Mesothelial cell of epicardium (in vitro differentiated cells): ENCODE data around the gene OR52N4. TPM values are rescaled to one million over a fixed set of nuclear protein-coding genes. Genes with fewer than 3 reads are reported as not detected.

Experiments
- DNase-seq, 2 experiments: peaks; one replicate each; pipeline ENCODE4 v3.0.0; 2021; ENCODE audit warnings: low spot score in 2 of 2; ENCODE audit not compliant: unreplicated experiment in 2 of 2
- H3K27ac Mint-ChIP-seq: 2 replicates; pipeline ENCODE4 v1.8.0; 2021; ENCODE audit warnings: mixed read lengths
- H3K27me3 Mint-ChIP-seq: 2 replicates; pipeline ENCODE4 v1.8.0; 2021; ENCODE audit warnings: low read depth, mixed read lengths
- H3K36me3 Mint-ChIP-seq: 2 replicates; pipeline ENCODE4 v1.8.0; 2021; ENCODE audit warnings: mixed read lengths
- H3K4me1 Mint-ChIP-seq: 2 replicates; pipeline ENCODE4 v1.8.0; 2021; ENCODE audit warnings: mixed read lengths
- H3K4me3 Mint-ChIP-seq: 2 replicates; pipeline ENCODE4 v1.8.0; 2021; ENCODE audit warnings: mild to moderate bottlenecking, moderate library complexity, mixed read lengths
- H3K9me3 Mint-ChIP-seq: 2 replicates; pipeline ENCODE4 v1.8.0; 2021; ENCODE audit warnings: mixed read lengths
- CTCF ChIP-seq: fragments of 200-600 bp; sonication (generic); IDR thresholded peaks from one replicate; pipeline ENCODE4 v1.5.0; 2021; ENCODE audit warnings: antibody characterized with exemption; ENCODE audit not compliant: unreplicated experiment
- total RNA-seq: library from RNA; stranded (reverse); gene quantifications from 3 replicates; pipeline ENCODE4 v1.2.1, GENCODE V29; 2021

Gene OR52N4
- total RNA-seq, 1 donor from 2014 or later, result not detected

DNA sequence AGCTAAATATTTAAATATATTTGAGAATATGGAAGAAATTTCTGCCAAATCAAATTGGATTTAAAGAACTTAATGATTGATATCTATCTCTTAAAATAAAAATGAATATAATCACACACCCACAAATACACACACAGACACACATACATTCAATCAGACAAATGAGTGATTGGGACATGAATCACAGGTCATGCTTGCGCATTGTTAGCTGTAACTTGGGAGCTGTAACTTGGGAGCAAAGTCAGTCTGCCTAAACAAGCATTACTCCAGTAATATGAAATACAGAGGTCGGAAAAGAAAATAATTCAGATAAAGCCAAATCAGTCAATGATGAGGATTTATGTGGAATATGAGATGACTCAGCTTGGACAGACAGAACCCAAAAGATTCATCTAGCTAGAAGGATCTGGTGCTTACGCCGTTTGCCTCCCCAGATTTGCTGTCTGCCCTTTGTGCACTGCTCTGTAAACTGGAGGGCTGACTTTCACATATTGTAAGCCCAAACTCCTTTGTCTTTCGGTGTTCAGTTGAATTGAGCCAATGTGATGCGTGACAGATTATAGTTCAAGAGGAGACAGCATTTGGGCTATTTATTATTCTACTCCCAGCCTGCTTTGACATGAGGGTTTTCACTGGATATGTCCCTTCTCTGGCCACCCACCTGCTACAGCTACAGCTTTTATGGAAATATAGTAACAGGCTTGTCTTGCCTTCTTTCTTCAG lies 16.2 kb upstream of the OR52N4 start:
- peaks cover 12% of the 10 kb centered on the region for H3K9me3 Mint-ChIP-seq
- H3K27ac Mint-ChIP-seq, result no peak overlapping the region
- peaks cover 5% of the 10 kb centered on the region for H3K27me3 Mint-ChIP-seq
- H3K36me3 Mint-ChIP-seq, result no peaks in the 10 kb centered on the region
- no peak for TF ChIP-seq CTCF
- no peak overlapping the region for H3K4me3 Mint-ChIP-seq
- peaks cover 5% of the 10 kb centered on the region for H3K4me1 Mint-ChIP-seq
- DNase-seq, result no peak

DNA sequence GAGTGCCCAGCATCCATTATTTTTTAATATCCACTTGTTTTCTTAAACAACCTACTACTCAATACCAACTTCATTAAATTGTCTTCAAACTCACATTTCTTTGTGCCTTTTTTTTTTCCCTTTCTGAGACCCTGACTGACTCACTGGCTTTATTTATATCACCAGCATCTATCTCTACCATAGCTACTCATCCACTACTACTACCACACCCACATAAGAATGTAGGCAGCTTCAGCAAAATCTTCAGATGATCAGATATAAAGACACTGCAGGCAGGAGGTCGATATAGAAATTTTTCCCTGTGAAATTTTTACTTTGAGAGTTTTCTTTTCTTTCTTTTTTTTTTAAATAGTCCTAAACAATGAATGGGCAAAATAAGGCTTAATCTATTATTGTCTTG lies 15.6 kb upstream of the OR52N4 start:
- no peak overlapping the region for H3K27ac Mint-ChIP-seq
- no peak for TF ChIP-seq CTCF
- DNase-seq, result no peak
- no peak overlapping the region for H3K4me3 Mint-ChIP-seq
- peaks cover 5% of the 10 kb centered on the region for H3K27me3 Mint-ChIP-seq
- peaks cover 12% of the 10 kb centered on the region for H3K9me3 Mint-ChIP-seq
- H3K4me1 Mint-ChIP-seq, result peaks cover 5% of the 10 kb centered on the region
- H3K36me3 Mint-ChIP-seq, result no peaks in the 10 kb centered on the region

GRCh38 chr11:5746614-5747013 lies 7.4 kb upstream of the OR52N4 start:
- DNase-seq, result no peak
- Mint-ChIP-seq H3K4me1 (no peaks in the 10 kb centered on the region), H3K4me3 (no peak overlapping the region), H3K27ac (no peak overlapping the region), H3K27me3 (peaks cover 7% of the 10 kb centered on the region), H3K36me3 (no peaks in the 10 kb centered on the region), H3K9me3 (peaks cover 5% of the 10 kb centered on the region)
- TF ChIP-seq CTCF, result no peak

DNA sequence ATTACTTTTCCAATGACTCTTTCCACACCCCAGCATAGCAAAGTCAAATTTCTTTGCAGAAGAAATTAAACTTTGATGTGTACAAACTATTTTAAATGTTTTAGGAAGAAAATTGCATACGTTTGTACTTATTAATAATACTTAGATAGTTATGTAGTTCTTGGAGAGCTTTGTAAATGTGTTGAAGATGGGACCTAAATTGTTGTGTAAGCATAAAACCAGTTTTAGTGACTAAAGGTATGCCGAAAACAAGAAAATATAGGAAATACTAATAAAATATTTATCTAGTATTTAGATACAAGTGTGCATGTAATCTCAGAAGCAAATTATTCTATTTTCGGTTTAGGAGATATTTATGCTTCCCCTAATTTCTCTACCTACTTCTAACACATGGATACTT lies 4.2 kb upstream of the OR52N4 start:
- no peaks in the 10 kb centered on the region for H3K9me3 Mint-ChIP-seq
- no peak for TF ChIP-seq CTCF

DNA sequence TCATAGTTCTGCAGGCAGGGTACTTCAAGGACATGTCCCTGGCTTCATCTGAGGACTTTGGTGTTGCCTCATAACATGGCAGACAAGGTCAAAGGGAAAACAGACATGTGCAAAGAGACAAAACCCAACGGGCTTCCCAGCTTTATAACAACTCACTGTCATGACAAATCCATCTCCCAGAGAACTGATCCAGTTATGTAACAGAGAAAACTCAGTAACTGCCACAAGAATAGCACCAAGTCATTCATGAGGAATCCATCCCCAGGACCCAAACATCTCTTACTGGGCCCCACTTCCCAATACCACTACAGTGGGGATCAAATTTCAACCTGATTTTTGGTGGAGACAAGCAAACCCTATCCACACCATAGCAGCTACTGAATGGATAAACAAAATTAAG lies 13.0 kb downstream of the OR52N4 start:
- no peaks in the 10 kb centered on the region for H3K9me3 Mint-ChIP-seq
- no peak overlapping the region for H3K4me3 Mint-ChIP-seq
- no peaks in the 10 kb centered on the region for H3K27me3 Mint-ChIP-seq
- H3K4me1 Mint-ChIP-seq, result no peaks in the 10 kb centered on the region
- no peak for TF ChIP-seq CTCF
- DNase-seq, result no peak
- H3K36me3 Mint-ChIP-seq, result no peaks in the 10 kb centered on the region
- no peak overlapping the region for H3K27ac Mint-ChIP-seq

More for the DNA sequence above, 4.2 kb upstream of the OR52N4 start:
- no peak for DNase-seq
- H3K27ac Mint-ChIP-seq, result no peak overlapping the region
- no peaks in the 10 kb centered on the region for H3K4me1 Mint-ChIP-seq
- H3K36me3 Mint-ChIP-seq, result no peaks in the 10 kb centered on the region
- H3K27me3 Mint-ChIP-seq, result peaks cover 8% of the 10 kb centered on the region
- no peak overlapping the region for H3K4me3 Mint-ChIP-seq
